Endothelial cell (in vitro differentiated cells): ENCODE measurements around the gene PLEKHH2. TPM values are rescaled to one million over a fixed set of nuclear protein-coding genes. Genes with fewer than 3 reads are reported as not detected.

Experiments used
- DNase-seq: peaks from one replicate; pipeline ENCODE4 v3.0.0; 2021; ENCODE audit warnings: low spot score
- H3K27ac Mint-ChIP-seq: one replicate; pipeline ENCODE4 v1.8.0; 2021; ENCODE audit warnings: mixed read lengths, inconsistent platforms; ENCODE audit not compliant: unreplicated experiment
- H3K27me3 Mint-ChIP-seq: one replicate; pipeline ENCODE4 v1.8.0; 2021; ENCODE audit warnings: mild to moderate bottlenecking, moderate library complexity, mixed read lengths, inconsistent platforms; ENCODE audit not compliant: unreplicated experiment
- H3K36me3 Mint-ChIP-seq: one replicate; pipeline ENCODE4 v1.8.0; 2021; ENCODE audit warnings: mild to moderate bottlenecking, low read depth, mixed read lengths, inconsistent platforms; ENCODE audit not compliant: unreplicated experiment
- H3K4me1 Mint-ChIP-seq: one replicate; pipeline ENCODE4 v1.8.0; 2021; ENCODE audit warnings: mild to moderate bottlenecking, mixed read lengths, inconsistent platforms; ENCODE audit not compliant: unreplicated experiment
- H3K4me3 Mint-ChIP-seq: one replicate; pipeline ENCODE4 v1.8.0; 2021; ENCODE audit warnings: mild to moderate bottlenecking, mixed read lengths, inconsistent platforms; ENCODE audit not compliant: unreplicated experiment
- H3K9me3 Mint-ChIP-seq: one replicate; pipeline ENCODE4 v1.8.0; 2021; ENCODE audit warnings: mixed read lengths, inconsistent platforms; ENCODE audit not compliant: unreplicated experiment
- CTCF ChIP-seq: fragments of 200-600 bp; sonication (generic); IDR thresholded peaks from one replicate; pipeline ENCODE4 v1.5.0; 2021; ENCODE audit warnings: antibody characterized with exemption; ENCODE audit not compliant: unreplicated experiment
- total RNA-seq: library from RNA; stranded (reverse); fragmentation: NEBNext Ultra II Directional; extraction: Animal tissue kit (Norgen Biotek cat#: 25700); gene quantifications from one replicate; pipeline ENCODE4 v1.2.1, GENCODE V29; 2021; ENCODE audit not compliant: unreplicated experiment

Gene PLEKHH2
- total RNA-seq, 1 donor from 2014 or later = 1.6 TPM

- Mint-ChIP-seq H3K27ac (no peak overlapping the region), H3K36me3 (no peaks in the 10 kb centered on the region), H3K9me3 (no peaks in the 10 kb centered on the region), H3K4me1 (no peaks in the 10 kb centered on the region), H3K4me3 (no peak overlapping the region), H3K27me3 (no peaks in the 10 kb centered on the region)
- DNase-seq = no peak
- peak; percentile 61 for TF ChIP-seq CTCF
Measured at GRCh38 chr2:43798300-43798699, 161.2 kb downstream of the PLEKHH2 start.

DNA sequence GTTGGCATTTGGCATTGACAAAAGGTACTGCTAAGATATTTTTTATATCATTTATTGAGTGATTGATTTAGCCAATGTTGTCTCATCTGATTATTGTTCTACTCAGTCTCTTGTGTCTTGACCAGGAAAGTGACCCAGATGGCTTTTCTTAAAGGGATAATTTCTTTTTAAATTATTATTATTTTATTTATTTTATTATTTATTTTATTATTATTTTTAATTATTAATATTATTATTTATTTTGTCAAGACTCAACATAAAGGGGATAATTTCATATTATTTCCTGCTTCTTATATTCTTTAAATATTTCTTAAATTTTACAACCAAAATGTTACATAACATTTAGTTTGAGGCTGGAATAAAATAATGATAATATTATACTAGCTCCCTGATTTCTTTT is 163.8 kb downstream of the PLEKHH2 start:
- no peaks in the 10 kb centered on the region for H3K36me3 Mint-ChIP-seq
- no peak overlapping the region for H3K4me3 Mint-ChIP-seq
- H3K4me1 Mint-ChIP-seq = no peaks in the 10 kb centered on the region
- no peaks in the 10 kb centered on the region for H3K9me3 Mint-ChIP-seq
- no peak for DNase-seq
- TF ChIP-seq CTCF = no peak
- no peaks in the 10 kb centered on the region for H3K27me3 Mint-ChIP-seq
- H3K27ac Mint-ChIP-seq = no peak overlapping the region

DNA sequence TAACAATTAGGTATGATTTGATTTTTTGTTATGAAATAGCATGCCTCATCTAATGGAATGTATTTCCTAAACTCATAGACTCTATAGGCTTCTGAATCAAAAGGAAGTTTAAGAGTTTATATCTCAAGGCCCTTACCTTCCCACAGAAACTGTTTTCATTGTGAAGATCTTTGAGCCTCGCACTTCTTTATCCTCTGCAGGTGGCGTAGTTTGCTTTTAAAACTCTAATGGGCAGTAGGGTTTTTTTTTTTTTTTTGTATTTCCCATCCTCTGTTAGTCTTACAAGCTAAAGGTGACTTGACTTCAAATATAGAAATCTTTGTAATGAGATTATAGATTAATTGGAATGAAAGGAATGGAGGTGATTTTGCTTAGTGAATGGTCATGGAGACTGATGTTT is 165.1 kb downstream of the PLEKHH2 start:
- Mint-ChIP-seq H3K4me1 (no peaks in the 10 kb centered on the region), H3K36me3 (no peaks in the 10 kb centered on the region), H3K27ac (no peak overlapping the region), H3K4me3 (no peak overlapping the region), H3K27me3 (no peaks in the 10 kb centered on the region), H3K9me3 (no peaks in the 10 kb centered on the region)
- no peak for DNase-seq
- no peak for TF ChIP-seq CTCF

- no peak for DNase-seq
- no peak for TF ChIP-seq CTCF
- Mint-ChIP-seq H3K27me3 (no peaks in the 10 kb centered on the region), H3K36me3 (no peaks in the 10 kb centered on the region), H3K4me1 (no peaks in the 10 kb centered on the region), H3K4me3 (no peak overlapping the region), H3K27ac (no peak overlapping the region), H3K9me3 (no peaks in the 10 kb centered on the region)
Measured at GRCh38 chr2:43803113-43803512, 166.1 kb downstream of the PLEKHH2 start.

DNA sequence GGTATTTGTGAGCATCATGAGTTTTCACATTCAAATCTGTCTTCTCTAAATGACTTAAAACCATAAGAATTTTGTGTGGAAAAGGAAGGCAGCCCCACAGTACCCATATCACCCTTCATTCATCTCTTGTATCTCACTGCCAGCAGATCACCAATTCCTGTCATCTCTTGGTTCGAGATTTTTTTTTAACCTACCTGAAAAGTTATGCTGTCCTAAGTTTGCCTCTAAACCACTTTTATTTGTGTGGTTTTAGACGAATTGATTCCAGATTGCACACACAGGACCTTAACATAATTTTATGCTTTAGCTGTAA is 169.6 kb downstream of the PLEKHH2 start:
- TF ChIP-seq CTCF = no peak
- Mint-ChIP-seq H3K27ac (no peak overlapping the region), H3K4me3 (no peak overlapping the region), H3K36me3 (no peaks in the 10 kb centered on the region), H3K27me3 (no peaks in the 10 kb centered on the region), H3K4me1 (no peaks in the 10 kb centered on the region), H3K9me3 (no peaks in the 10 kb centered on the region)
- no peak for DNase-seq
